Measurements from ENCODE around the gene C11orf16.

GRCh38 chr11:8908099-8908498 lies 24.6 kb downstream of the C11orf16 start:
- TF ChIP-seq CTCF (conservative IDR thresholded peaks at IDR 0.05), result no peak
- no peak for TF ChIP-seq ZFX (IDR thresholded peaks at IDR 0.05)

Measured in C4-2B (cell line).